ENCODE results near the gene IER2. TPM values are rescaled to one million over a fixed set of nuclear protein-coding genes. Genes with fewer than 3 reads are reported as not detected.
A peak's percentile ranks its signal among the peaks of the same experiment; 100 is the strongest.

Gene IER2
- total RNA-seq, 1 donor from 2014 or later: 145 TPM

GRCh38 chr19:13115936-13116281 lies 34.3 kb upstream of the IER2 start:
- peak overlapping the region; percentile 98 for H3K4me3 ChIP-seq (ENCODE audit: low read depth, low read length)
- DNase-seq (ENCODE audit: low read depth): no peak
- TF ChIP-seq, protein P1, sequence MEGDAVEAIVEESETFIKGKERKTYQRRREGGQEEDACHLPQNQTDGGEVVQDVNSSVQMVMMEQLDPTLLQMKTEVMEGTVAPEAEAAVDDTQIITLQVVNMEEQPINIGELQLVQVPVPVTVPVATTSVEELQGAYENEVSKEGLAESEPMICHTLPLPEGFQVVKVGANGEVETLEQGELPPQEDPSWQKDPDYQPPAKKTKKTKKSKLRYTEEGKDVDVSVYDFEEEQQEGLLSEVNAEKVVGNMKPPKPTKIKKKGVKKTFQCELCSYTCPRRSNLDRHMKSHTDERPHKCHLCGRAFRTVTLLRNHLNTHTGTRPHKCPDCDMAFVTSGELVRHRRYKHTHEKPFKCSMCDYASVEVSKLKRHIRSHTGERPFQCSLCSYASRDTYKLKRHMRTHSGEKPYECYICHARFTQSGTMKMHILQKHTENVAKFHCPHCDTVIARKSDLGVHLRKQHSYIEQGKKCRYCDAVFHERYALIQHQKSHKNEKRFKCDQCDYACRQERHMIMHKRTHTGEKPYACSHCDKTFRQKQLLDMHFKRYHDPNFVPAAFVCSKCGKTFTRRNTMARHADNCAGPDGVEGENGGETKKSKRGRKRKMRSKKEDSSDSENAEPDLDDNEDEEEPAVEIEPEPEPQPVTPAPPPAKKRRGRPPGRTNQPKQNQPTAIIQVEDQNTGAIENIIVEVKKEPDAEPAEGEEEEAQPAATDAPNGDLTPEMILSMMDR (conservative IDR thresholded peaks at IDR 0.05; ENCODE audit: low read depth, low read length): no peak

DNA sequence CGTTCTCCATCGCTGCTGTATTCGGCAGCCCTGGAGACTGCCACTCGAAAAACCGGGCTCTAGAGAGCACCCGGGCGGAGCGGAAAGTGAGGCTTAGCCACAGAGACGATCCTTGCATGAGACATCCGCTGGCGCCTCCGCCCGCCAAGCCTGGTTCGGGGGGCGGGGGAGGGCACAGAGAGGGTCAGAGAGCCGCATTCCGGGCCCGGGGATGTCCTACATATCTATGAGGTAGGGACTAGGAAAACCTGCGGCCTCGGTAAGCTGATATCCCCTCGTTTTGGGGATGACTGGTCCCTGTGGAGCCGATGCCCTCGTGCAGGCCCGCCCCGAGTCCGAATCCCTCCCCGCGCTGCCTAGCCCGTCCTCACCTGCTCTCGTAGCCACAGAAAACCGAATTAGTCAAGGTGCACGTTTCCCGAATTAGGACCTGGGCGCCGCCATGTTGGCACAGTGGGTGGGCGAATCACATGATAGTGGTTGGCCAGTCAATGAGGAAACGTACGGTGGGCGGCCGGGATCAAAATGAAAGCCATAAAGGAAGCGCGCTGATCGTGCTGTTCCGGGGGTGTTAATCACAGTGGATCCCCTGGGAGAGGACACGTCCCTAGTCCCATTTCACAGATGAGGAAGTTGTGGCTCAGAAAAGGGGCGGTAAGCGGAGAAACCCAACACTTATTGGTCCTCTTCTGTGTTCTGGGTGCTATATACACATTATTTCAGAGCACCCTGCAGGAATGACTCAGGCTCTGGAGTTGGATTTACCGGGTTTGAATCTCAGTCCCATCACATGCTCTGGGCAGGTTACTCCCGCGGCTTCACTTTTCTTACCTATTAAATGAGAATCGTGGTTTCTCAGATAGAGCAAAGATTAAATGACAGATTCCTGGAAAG lies 33.7 kb upstream of the IER2 start, which contains the start of gene TRMT1:
TSS of gene TRMT1 (minus strand) at position 459 of the 894 bp plus-strand sequence. CDS start at position 118, 341 bp downstream.
- peak; percentile 62 for DNase-seq (ENCODE audit: low read depth)
- TF ChIP-seq, protein P1 (conservative IDR thresholded peaks at IDR 0.05; ENCODE audit: low read depth, low read length): no peak
- H3K4me3 ChIP-seq (ENCODE audit: low read depth, low read length): peak within 1 kb of the TSS; percentile 98

DNA sequence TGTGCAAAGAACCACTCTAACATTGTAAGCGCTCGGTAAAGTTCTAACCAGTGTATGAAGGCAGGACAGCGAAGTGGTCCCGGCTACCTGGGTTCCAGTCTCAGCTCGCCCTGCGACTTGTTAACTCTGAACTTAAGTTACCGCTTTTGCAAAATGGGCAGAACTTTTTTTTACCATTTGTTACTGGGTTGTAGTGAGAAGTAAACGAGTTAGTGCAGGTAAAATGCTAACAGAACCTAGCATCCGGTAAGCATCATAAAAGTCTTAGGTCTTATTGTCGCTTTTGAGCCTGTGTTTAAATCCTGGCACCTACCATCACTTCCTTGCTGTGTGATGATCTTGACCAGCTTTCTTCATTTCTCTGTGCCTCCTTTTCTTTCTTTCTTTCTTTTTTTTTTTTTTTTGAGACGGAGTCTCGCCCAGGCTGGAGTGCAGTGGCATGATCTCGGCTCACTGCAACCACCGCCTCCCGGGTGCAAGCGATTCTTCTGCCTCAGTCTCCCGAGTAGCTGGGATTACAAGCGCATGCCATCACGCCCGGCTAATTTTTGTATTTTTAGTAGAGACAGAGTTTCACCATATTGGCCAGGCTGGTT lies 32.9 kb upstream of the IER2 start:
- H3K4me3 ChIP-seq (ENCODE audit: low read depth, low read length): peak overlapping the region; percentile 98
- DNase-seq (ENCODE audit: low read depth): no peak
- TF ChIP-seq, protein P1 (conservative IDR thresholded peaks at IDR 0.05; ENCODE audit: low read depth, low read length): no peak

DNA sequence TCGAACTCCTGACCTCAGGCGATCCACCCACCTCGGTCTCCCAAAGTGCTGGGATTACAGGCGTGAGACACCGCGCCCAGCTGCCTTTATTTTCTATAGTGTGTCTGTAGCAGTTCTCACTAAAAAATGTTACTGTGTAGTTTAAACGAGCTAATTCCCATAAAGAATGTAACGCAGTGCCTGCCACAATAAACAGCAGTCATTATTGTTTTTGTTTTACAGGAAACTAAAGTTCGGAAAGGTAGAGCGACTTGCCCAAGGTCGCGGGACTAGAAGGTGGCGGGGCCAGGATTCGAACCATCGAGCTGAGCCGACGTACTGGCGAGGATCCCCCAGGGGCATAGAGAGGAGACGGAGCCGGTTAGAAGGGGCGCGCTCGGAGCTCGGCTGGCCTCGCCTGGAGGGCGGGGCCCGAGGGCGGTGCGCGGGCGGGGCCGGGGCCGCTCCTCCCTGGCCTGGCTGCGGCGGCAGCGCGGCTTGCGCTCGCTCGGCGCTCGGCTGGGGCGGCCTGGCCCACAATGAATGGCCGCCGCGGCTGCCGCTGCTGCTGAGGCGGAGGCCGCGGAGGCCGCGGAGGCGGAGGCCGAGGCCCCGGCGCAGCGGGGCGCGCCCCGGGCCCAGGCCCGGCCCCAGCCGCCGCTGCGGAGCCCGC lies 32.3 kb upstream of the IER2 start, which contains the start of gene NACC1:
TSS of gene NACC1 (plus strand) at position 493 of the 652 bp plus-strand sequence. CDS start 16,944 bp downstream, outside the sequence.
- TF ChIP-seq, protein P1 (conservative IDR thresholded peaks at IDR 0.05; ENCODE audit: low read depth, low read length): no peak
- no peak for DNase-seq (ENCODE audit: low read depth)
- H3K4me3 ChIP-seq (ENCODE audit: low read depth, low read length): peak within 1 kb of the TSS; percentile 98

DNA sequence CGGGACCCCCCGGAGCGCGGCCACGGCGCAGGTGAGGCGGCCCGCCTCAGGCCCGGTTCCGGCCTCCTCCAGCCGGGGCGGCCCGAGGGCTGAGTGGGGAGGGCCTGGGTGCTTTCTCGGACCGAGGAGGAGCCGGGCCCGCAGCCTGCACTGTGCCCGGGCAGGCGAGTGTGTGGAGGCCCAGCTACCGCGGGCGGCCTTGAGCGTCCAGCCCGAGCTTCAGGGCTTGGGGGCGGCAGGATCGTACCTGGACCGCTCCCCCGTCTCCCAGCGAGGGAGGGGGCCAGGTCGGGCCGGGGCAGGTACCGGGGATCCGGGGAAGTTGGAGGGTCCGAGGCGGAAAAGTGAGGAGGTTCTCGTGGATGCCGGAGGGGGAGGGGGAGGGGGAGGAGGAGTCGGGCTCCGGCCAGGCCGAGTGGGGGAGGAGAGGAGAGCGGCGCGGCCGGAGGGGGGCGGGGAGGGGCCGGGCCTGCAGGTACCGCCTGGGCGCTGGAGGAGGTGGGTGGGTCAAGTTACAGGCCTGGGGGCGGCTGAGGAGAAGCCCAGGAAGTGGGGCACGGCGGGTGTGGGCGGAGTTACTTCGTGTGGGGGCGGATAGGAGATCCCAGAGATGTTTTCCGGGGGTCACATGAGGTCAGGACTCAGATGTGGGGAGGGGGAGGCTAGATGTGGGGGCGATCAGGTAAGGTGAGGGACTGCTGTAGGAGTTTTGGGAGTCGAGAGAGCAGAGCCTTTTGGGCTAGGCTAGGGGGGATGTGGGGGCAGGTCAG lies 31.6 kb upstream of the IER2 start:
- TF ChIP-seq, protein P1 (conservative IDR thresholded peaks at IDR 0.05; ENCODE audit: low read depth, low read length): no peak
- no peak for DNase-seq (ENCODE audit: low read depth)
- H3K4me3 ChIP-seq (ENCODE audit: low read depth, low read length): peak overlapping the region; percentile 83

DNA sequence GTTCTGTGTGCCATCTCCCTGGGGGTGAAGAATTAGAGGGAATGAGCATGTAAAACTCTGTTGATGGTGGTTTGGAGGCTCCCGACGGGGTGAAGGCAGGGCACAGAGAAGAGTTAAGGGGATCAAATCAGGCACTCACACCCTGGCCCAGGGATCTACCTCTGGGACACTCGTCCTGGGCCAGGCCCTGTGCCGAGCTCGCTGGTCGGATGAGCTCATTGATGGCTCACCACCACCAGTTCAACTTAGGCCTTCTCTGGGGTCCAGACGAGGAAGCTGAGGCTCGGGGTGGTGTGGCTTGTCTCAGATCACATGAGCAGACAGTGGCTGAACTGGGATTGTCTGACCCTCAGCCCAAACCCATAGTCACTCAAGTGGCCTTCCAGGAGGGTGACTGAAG lies 30.6 kb upstream of the IER2 start:
- TF ChIP-seq, protein P1 (conservative IDR thresholded peaks at IDR 0.05; ENCODE audit: low read depth, low read length): no peak
- peak overlapping the region; percentile 83 for H3K4me3 ChIP-seq (ENCODE audit: low read depth, low read length)

More for the DNA sequence above, 30.6 kb upstream of the IER2 start:
- DNase-seq (ENCODE audit: low read depth): no peak
